ENCODE data around the gene KISS1.

DNA sequence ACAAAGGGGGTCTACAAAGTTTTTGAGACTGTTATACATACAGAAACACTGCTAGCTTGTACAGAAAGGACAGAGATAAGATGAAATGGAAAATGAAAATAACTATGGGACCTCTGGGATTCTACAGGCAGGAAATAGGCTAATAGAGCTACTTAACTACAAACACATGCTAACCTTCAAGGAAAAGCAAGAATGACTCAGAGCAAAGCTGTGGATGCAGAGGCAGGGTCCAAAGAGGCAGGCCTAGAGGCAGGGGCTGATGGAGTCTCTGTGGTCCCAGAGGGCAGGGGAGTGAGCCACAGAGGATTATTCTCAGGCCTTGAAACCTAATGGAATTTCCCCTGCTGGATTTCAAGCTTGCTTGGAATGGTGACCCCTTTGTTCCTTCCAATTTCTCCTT is 36.2 kb upstream of the KISS1 start:
- TF ChIP-seq POLR2A (IDR thresholded peaks at IDR 0.05; ENCODE audit: low read length) (no peak), GATA1 (IDR thresholded peaks at IDR 0.05; ENCODE audit: low read depth, low read length) (no peak)
